Lung (tissue), 12 donors: ENCODE results near the gene TENM3. TPM values are rescaled to one million over a fixed set of nuclear protein-coding genes. Genes with fewer than 3 reads are reported as not detected.

ENCODE experiments used
- ATAC-seq: fragments of 200-7000 bp; cut with Tn5 transposase; one replicate; pipeline ENCODE4 v1.9.1; 2020; ENCODE audit warnings: moderate number of reproducible peaks; ENCODE audit not compliant: insufficient read depth, low FRiP score
- DNase-seq, 3 donors: peaks; one replicate each; pipeline ENCODE4 v3.0.0-alpha.2; 2013 to 2017
- H3K27ac ChIP-seq, 2 donors: one replicate each; pipeline ENCODE4 v1.5.1; 2013; ENCODE audit warnings: mild to moderate bottlenecking in 2 of 2, moderate library complexity in 2 of 2, control low read depth in 1 of 2, inconsistent platforms in 1 of 2, low read depth in 1 of 2, low read length in 1 of 2
- H3K27me3 ChIP-seq, 3 donors: one replicate each; pipeline ENCODE4 v1.5.1; 2013; ENCODE audit warnings: low read length in 2 of 3; ENCODE audit not compliant: control insufficient read depth in 3 of 3, insufficient read depth in 3 of 3
- H3K36me3 ChIP-seq, 4 donors: one replicate each; pipeline ENCODE4 v1.5.1; 2013; ENCODE audit warnings: low read length in 4 of 4, mild to moderate bottlenecking in 1 of 4, moderate library complexity in 1 of 4; ENCODE audit not compliant: control insufficient read depth in 4 of 4, insufficient read depth in 4 of 4
- H3K4me1 ChIP-seq, 5 donors: one replicate each; pipeline ENCODE4 v1.5.1; 2013; ENCODE audit warnings: low read length in 5 of 5, mild to moderate bottlenecking in 2 of 5, moderate library complexity in 1 of 5; ENCODE audit not compliant: control insufficient read depth in 5 of 5, insufficient read depth in 5 of 5
- H3K4me3 ChIP-seq: one replicate; pipeline ENCODE4 v1.5.1; 2013; ENCODE audit warnings: mild to moderate bottlenecking, control low read depth, moderate library complexity
- H3K9ac ChIP-seq, 2 donors: one replicate each; pipeline ENCODE4 v1.5.1; 2013; ENCODE audit warnings: low read length in 2 of 2, control low read depth in 1 of 2; ENCODE audit not compliant: insufficient read depth in 1 of 2
- H3K9me3 ChIP-seq, 4 donors: one replicate each; pipeline ENCODE4 v1.5.1; 2013; ENCODE audit warnings: low read length in 3 of 4, mild to moderate bottlenecking in 1 of 4, moderate library complexity in 1 of 4; ENCODE audit not compliant: control insufficient read depth in 4 of 4, insufficient read depth in 3 of 4
- WGBS, 2 donors: extraction: QIAGEN DNeasy Blood & Tissue Kit; methylation state at CpG; one replicate each; pipeline ENCODE4 v1.1.7; 2013; 5-methylcytosine and 5-hydroxymethylcytosine counted together
- polyA plus RNA-seq, 2 donors: library from polyadenylated mRNA; stranded (reverse); fragments of 200-250 nt; gene quantifications; one replicate each; pipeline ENCODE4 v1.2.1, GENCODE V29; 2013
- total RNA-seq, 2 donors: library from RNA; depleted of rRNA in 1 of 2; stranded (reverse); fragments of >200 nt in 1 of 2; gene quantifications; one replicate each; pipeline ENCODE4 v1.2.1, GENCODE V29; 2014 to 2021
- TF ChIP-seq, protein P1 (sequence below): IDR thresholded peaks from 2 replicates; pipeline ENCODE4 v1.5.1; 2012; ENCODE audit warnings: mild to moderate bottlenecking; ENCODE audit errors: control extremely low read depth, extremely low read depth
- donor health status: control.
- donor health status: control.
- donor health status: Bipolar disorder and iron deficiency.
- donor health status: healthy.
- donor health status: DM: yes; HTN: yes; CAD: no.

The TENM3 gene
- total and polyA plus RNA-seq, 4 donors = 0.14 to 5.3 (median 2.2) TPM

DNA sequence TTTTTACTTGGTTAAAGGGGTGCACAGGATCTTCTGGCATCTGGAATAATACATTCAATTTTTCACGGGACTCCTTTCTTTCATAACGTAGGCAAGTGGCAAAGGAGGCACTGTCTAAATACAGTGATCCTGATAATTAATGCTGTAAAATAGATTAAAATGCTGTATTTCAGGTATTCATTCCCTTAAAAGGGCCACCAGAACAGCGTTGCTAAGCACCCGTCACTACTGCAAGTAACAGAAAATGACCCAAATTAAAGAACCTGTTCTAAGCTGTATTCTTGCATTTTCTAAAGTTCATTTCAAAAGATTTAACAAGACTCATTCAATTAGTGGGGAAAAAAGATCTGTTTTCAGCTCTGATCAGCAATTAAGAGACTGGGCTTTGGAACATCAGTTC lies 208.2 kb downstream of the TENM3 start:
- TF ChIP-seq, protein P1, sequence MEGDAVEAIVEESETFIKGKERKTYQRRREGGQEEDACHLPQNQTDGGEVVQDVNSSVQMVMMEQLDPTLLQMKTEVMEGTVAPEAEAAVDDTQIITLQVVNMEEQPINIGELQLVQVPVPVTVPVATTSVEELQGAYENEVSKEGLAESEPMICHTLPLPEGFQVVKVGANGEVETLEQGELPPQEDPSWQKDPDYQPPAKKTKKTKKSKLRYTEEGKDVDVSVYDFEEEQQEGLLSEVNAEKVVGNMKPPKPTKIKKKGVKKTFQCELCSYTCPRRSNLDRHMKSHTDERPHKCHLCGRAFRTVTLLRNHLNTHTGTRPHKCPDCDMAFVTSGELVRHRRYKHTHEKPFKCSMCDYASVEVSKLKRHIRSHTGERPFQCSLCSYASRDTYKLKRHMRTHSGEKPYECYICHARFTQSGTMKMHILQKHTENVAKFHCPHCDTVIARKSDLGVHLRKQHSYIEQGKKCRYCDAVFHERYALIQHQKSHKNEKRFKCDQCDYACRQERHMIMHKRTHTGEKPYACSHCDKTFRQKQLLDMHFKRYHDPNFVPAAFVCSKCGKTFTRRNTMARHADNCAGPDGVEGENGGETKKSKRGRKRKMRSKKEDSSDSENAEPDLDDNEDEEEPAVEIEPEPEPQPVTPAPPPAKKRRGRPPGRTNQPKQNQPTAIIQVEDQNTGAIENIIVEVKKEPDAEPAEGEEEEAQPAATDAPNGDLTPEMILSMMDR = no peak
- H3K4me1 ChIP-seq = peaks cover 0 to 17% (median 3%) of the 10 kb centered on the region in 5 donors
- H3K27ac ChIP-seq = no peak overlapping the region
- ATAC-seq (no peak), DNase-seq (no peak)
- no peaks in the 10 kb centered on the region for H3K36me3 ChIP-seq
- peaks cover 0 to 53% (median 44%) of the 10 kb centered on the region in 3 donors for H3K27me3 ChIP-seq
- 76 to 84% methylated on average over 4 of the region's 4 CpGs for WGBS, 2 donors
- no peak overlapping the region for H3K4me3 ChIP-seq
- H3K9me3 ChIP-seq = no peaks in the 10 kb centered on the region
- H3K9ac ChIP-seq = no peak overlapping the region

DNA sequence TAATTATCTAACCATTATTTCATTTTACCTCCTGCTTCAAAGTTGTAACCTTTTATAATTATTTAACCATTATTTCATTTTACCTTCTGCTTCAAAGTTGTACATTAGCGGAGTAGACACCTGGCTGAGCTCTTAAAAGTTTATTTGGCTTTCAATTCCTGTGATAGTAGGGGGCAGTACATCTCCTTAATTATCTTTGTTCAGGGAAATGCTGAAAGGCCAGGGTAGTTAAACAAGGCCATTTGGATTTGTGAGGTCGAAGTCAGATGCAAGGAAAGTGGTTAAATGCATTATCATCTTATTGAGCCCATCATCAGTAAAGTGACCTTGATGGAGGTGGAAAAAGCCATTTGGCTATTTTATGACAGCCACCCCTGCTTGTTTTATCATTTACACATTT lies 210.6 kb downstream of the TENM3 start:
- H3K27ac ChIP-seq = no peak overlapping the region
- H3K9me3 ChIP-seq = no peaks in the 10 kb centered on the region
- H3K36me3 ChIP-seq = no peaks in the 10 kb centered on the region
- ATAC-seq (no peak), DNase-seq (no peak)
- H3K4me1 ChIP-seq = peaks cover 0 to 13% (median 0%) of the 10 kb centered on the region in 5 donors
- no peak overlapping the region for H3K9ac ChIP-seq
- WGBS, 2 donors = 78 to 80% methylated on average over 2 of the region's 2 CpGs
- H3K27me3 ChIP-seq = peaks cover 0 to 40% (median 29%) of the 10 kb centered on the region in 3 donors
- TF ChIP-seq, protein P1 = no peak
- no peak overlapping the region for H3K4me3 ChIP-seq

DNA sequence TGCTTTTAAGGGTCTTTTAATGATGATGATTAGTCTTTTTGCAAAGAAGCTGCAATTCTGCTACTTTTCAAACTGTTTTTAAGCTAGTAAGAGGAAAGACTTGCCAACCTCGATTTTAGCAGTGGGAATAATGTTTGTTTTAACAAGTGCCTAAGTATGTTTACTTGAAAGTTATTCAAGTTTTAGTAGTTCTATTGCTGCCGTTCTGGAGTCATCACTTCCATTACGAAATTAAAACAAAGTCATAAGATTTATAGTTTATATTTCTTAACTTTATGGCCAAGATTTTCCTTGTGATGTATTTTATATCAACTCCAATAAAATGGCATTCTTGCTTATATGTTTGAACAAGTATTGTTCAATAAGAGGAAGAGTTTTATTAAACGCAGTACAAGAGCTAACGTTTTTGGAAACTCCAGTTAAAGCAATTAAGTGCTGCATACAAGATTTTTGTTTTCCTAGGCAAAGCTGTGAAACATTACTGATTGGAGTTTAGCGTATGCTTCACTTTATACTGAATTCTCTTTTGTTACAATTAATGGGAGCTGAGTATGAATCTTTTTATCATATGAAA lies 211.3 kb downstream of the TENM3 start:
- no peaks in the 10 kb centered on the region for H3K36me3 ChIP-seq
- DNase-seq (peak in 2 of 3 donors; percentile 13 to 20), ATAC-seq (no peak)
- peaks cover 0 to 37% (median 25%) of the 10 kb centered on the region in 3 donors for H3K27me3 ChIP-seq
- H3K9me3 ChIP-seq = no peaks in the 10 kb centered on the region
- H3K4me3 ChIP-seq = no peak overlapping the region
- 47 to 65% methylated on average over 6 of the region's 6 CpGs for WGBS, 2 donors
- TF ChIP-seq, protein P1 = no peak
- H3K4me1 ChIP-seq = peaks cover 0 to 9% (median 0%) of the 10 kb centered on the region in 5 donors
- no peak overlapping the region for H3K27ac ChIP-seq
- no peak overlapping the region for H3K9ac ChIP-seq

DNA sequence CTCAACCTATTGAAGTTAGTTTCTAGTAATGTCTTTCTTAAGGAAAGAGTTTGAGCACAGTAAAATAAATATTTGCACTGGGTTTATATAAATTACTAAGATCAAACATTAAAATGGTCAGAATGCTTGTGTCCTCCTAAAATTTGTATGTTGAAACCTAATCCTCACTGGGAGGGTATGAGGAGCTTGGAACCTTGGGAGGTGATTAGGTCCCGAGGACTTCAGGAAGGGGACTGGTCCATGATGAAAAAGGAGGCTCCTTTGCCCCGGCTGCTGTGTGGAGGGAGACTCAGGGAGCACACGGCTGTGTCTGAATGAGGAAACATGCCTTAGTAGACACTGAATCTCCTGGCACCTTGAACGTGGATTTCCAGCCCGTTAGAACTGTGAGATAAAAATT lies 221.9 kb downstream of the TENM3 start:
- Histone ChIP-seq H3K9me3 (no peaks in the 10 kb centered on the region), H3K27ac (no peak overlapping the region), H3K36me3 (no peaks in the 10 kb centered on the region), H3K9ac (no peak overlapping the region), H3K4me3 (no peak overlapping the region), H3K27me3 (no peaks in the 10 kb centered on the region), H3K4me1 (no peaks in the 10 kb centered on the region)
- no peak for DNase-seq
- ATAC-seq = no peak
- TF ChIP-seq, protein P1 = no peak
- WGBS, 2 donors = 52 to 76% methylated on average over 5 of the region's 5 CpGs
